OCI-LY1 (cell line): ENCODE measurements around the gene PCGF5.
"Not testable (repeated sequence)": the region's sequence is repeated elsewhere in the genome, so short reads cannot be mapped to it uniquely, and the experiment has no call there.

Experiments used
- H2AFZ ChIP-seq: fragments of 200-600 bp; sonication (generic), shearing (Covaris generic); 2 replicates; pipeline ENCODE4 v1.6.0; 2014; ENCODE audit warnings: antibody characterized with exemption, mild to moderate bottlenecking, low read length
- H3F3A ChIP-seq: fragments of 200-600 bp; sonication (generic), shearing (Covaris generic); 2 replicates; pipeline ENCODE4 v1.6.0; 2014; ENCODE audit warnings: mild to moderate bottlenecking, antibody characterized with exemption, low read length, moderate library complexity; ENCODE audit not compliant: insufficient read depth
- H3K27ac ChIP-seq: fragments of 200-600 bp; sonication (generic); 2 replicates; pipeline ENCODE4 v1.5.1; 2014; ENCODE audit warnings: low read length, mixed run types, mild to moderate bottlenecking, low read depth; ENCODE audit not compliant: poor library complexity, severe bottlenecking
- H3K27me3 ChIP-seq: fragments of 200-600 bp; sonication (generic); 2 replicates; pipeline ENCODE4 v1.6.0; 2014; ENCODE audit warnings: antibody characterized with exemption, mild to moderate bottlenecking, low read length, moderate library complexity; ENCODE audit not compliant: insufficient read depth
- H3K36me3 ChIP-seq: fragments of 200-600 bp; sonication (generic); 2 replicates; pipeline ENCODE4 v1.6.1; 2014; ENCODE audit warnings: mild to moderate bottlenecking, antibody characterized with exemption, low read length, moderate library complexity, mixed read lengths; ENCODE audit not compliant: insufficient read depth
- H3K4me1 ChIP-seq: fragments of 200-600 bp; sonication (generic); 2 replicates; pipeline ENCODE4 v1.5.1; 2014; ENCODE audit warnings: mild to moderate bottlenecking, low read length, moderate library complexity; ENCODE audit not compliant: insufficient read depth, severe bottlenecking
- H3K4me2 ChIP-seq: fragments of 200-600 bp; sonication (generic), shearing (Covaris generic); 2 replicates; pipeline ENCODE4 v1.6.1; 2014; ENCODE audit warnings: low read length
- H3K4me3 ChIP-seq: fragments of 200-600 bp; sonication (generic); 2 replicates; pipeline ENCODE4 v1.5.1; 2014; ENCODE audit warnings: low read length, low read depth, mild to moderate bottlenecking, mixed read lengths; ENCODE audit not compliant: poor library complexity, severe bottlenecking
- H3K79me2 ChIP-seq: fragments of 200-600 bp; shearing (Covaris generic); 2 replicates; pipeline ENCODE4 v1.6.1; 2016; ENCODE audit warnings: mixed run types, low read length, mixed read lengths; ENCODE audit not compliant: insufficient read depth
- H3K9ac ChIP-seq: fragments of 200-600 bp; sonication (generic), shearing (Covaris generic); 2 replicates; pipeline ENCODE4 v1.6.1; 2014; ENCODE audit warnings: mild to moderate bottlenecking, low read length, mixed read lengths
- H3K9me2 ChIP-seq: fragments of 200-600 bp; sonication (generic), shearing (Covaris generic); 2 replicates; pipeline ENCODE4 v1.6.1; 2014; ENCODE audit warnings: low read depth, mild to moderate bottlenecking, low read length, mixed read lengths
- H3K9me3 ChIP-seq: fragments of 200-600 bp; shearing (Covaris generic); 2 replicates; pipeline ENCODE4 v1.6.1; 2014; ENCODE audit warnings: low read length, mixed read lengths
- H4K20me1 ChIP-seq: fragments of 200-600 bp; sonication (generic), shearing (Covaris generic); 2 replicates; pipeline ENCODE4 v1.6.0; 2016; ENCODE audit warnings: mild to moderate bottlenecking, low read length; ENCODE audit not compliant: insufficient read depth
- CTCF ChIP-seq: fragments of 200-600 bp; sonication (generic), shearing (Covaris generic); IDR thresholded peaks from 2 replicates; pipeline ENCODE4 v1.5.1; 2017; ENCODE audit warnings: mild to moderate bottlenecking, antibody characterized with exemption, low read length, moderate library complexity, mixed read lengths
- EZH2 ChIP-seq: fragments of 200-600 bp; sonication (generic), shearing (Covaris generic); IDR thresholded peaks from 2 replicates; pipeline ENCODE4 v1.8.0; 2017; ENCODE audit warnings: borderline replicate concordance, mixed run types, mild to moderate bottlenecking, antibody characterized with exemption, low read length, moderate library complexity, mixed read lengths

The PCGF5 gene

GRCh38 chr10:91185239-91185875 is 35.1 kb upstream of the PCGF5 start:
- no peaks in the 10 kb centered on the region for H3F3A ChIP-seq
- no peaks in the 10 kb centered on the region for H3K9me3 ChIP-seq
- H3K27me3 ChIP-seq: no peaks in the 10 kb centered on the region
- H3K4me3 ChIP-seq: no peak overlapping the region
- no peak overlapping the region for H3K9ac ChIP-seq
- TF ChIP-seq EZH2: no peak
- TF ChIP-seq CTCF: no peak
- H3K79me2 ChIP-seq: peaks cover 52% of the 10 kb centered on the region
- H2AFZ ChIP-seq: no peak overlapping the region
- H3K4me2 ChIP-seq: no peak overlapping the region
- H3K36me3 ChIP-seq: no peaks in the 10 kb centered on the region; the same call in 1 of the 2 replicates
- H4K20me1 ChIP-seq: no peaks in the 10 kb centered on the region
- H3K4me1 ChIP-seq: peaks cover 13% of the 10 kb centered on the region
- no peak overlapping the region for H3K27ac ChIP-seq
- no peaks in the 10 kb centered on the region for H3K9me2 ChIP-seq

DNA sequence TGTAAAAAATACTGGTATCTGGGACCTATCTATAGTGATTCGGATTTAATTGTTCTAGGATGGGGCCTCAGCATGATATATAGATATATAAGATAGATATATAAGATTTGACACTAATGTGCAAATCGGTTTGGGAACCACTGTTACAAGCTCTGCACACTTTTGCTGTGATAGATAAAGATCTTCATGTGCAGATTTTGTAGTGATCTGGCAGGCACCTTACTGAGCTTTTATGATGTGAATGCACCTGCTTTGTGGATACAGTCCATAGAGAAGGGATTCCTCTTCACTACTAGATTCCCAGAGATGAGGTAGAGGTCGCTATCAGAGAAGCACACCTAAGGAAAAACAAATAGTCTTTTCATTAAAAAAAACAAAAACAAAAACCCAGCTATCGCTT is 33.3 kb upstream of the PCGF5 start:
- H4K20me1 ChIP-seq: no peaks in the 10 kb centered on the region
- no peaks in the 10 kb centered on the region for H3K9me2 ChIP-seq
- H3K36me3 ChIP-seq: no peaks in the 10 kb centered on the region; the same call in 1 of the 2 replicates
- peaks cover 45% of the 10 kb centered on the region for H3K79me2 ChIP-seq
- H3F3A ChIP-seq: no peaks in the 10 kb centered on the region
- no peak overlapping the region for H2AFZ ChIP-seq
- H3K9me3 ChIP-seq: no peaks in the 10 kb centered on the region
- no peak overlapping the region for H3K9ac ChIP-seq
- TF ChIP-seq CTCF (no peak), EZH2 (no peak)
- no peak overlapping the region for H3K4me2 ChIP-seq
- H3K27ac ChIP-seq: no peak overlapping the region
- H3K4me3 ChIP-seq: no peak overlapping the region
- H3K27me3 ChIP-seq: no peaks in the 10 kb centered on the region
- peaks cover 31% of the 10 kb centered on the region for H3K4me1 ChIP-seq

GRCh38 chr10:91188010-91188409 is 32.5 kb upstream of the PCGF5 start:
- H3K36me3 ChIP-seq, H3F3A ChIP-seq, H3K9me3 ChIP-seq, H3K9ac ChIP-seq, H3K27me3 ChIP-seq, H4K20me1 ChIP-seq, H3K4me2 ChIP-seq, H3K9me2 ChIP-seq, H3K27ac ChIP-seq, H2AFZ ChIP-seq, H3K4me3 ChIP-seq: not testable (repeated sequence)
- H3K79me2 ChIP-seq: peaks cover 46% of the 10 kb centered on the region
- H3K4me1 ChIP-seq: peaks cover 36% of the 10 kb centered on the region

DNA sequence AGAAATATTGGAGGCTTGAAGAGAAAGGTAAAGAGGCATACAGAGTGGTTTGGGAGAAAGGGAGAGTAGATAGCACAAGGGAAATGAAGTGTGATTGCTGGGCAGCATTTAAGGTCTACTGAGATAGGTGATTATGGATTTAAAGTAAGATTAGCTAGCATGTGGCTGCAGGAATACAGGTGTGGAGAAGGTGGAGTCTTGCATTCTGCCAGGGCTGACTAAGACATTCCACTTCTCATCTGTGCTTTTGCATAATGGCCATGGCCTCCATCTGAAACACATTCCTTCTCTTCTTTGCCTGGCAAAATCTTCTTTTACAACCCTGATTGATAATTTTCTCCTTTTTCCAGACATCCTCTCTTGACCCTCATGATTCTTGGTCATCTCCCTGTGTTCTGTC is 31.6 kb upstream of the PCGF5 start:
- Histone ChIP-seq H3K4me3 (no peak overlapping the region), H3K27me3 (no peaks in the 10 kb centered on the region), H2AFZ (no peak overlapping the region), H3K36me3 (no peaks in the 10 kb centered on the region; the same call in 1 of the 2 replicates), H3K9ac (no peak overlapping the region), H3K79me2 (peaks cover 46% of the 10 kb centered on the region), H3K4me1 (peaks cover 36% of the 10 kb centered on the region), H4K20me1 (no peaks in the 10 kb centered on the region), H3K9me3 (no peaks in the 10 kb centered on the region), H3F3A (no peaks in the 10 kb centered on the region), H3K4me2 (no peak overlapping the region), H3K9me2 (no peaks in the 10 kb centered on the region), H3K27ac (no peak overlapping the region)
- TF ChIP-seq EZH2: no peak
- no peak for TF ChIP-seq CTCF
